GM21360 (cell line): ENCODE data around the gene LPP.

Experiments
- ATAC-seq: cut with Tn5 transposase; IDR thresholded peaks from one replicate; pipeline ENCODE4 v1.9.1; 2021; ENCODE audit warnings: mild to moderate bottlenecking, moderate library complexity; ENCODE audit not compliant: unreplicated experiment

Gene LPP

GRCh38 chr3:188270423-188270972 lies 116.5 kb downstream of the LPP start:
- ATAC-seq, result no peak

DNA sequence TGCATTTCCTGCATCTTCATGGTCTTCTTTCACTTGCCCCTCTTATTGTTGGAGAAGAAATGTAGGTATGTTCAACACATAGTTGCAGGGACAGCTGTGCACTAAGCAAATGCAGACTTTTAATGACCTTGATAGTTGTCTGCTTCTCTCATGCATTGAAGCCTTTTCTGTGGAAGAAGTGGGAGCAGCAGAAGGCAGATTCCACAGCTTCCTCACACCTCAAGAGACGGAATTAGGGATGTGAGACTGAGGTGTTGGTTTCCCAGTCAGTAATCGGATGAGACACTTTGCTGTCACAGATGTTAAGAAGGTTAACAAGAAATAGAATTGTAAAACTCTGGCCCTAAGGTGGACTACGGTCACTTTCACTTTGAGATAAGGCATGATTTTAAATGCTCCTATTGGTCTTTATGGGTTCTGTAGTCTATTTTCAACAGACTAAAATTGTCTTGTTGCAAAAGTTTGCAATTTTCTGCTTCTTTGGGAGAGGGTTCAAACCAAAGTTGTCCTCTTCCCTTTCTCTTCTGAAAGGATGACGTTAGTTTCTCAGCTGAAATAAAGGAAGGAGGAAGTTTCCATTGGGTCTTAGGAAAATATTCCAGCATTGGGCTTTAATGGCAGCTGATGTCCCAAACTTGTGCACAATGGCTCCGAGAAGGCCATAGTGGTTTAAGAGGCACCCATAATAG lies 117.4 kb downstream of the LPP start:
- no peak for ATAC-seq

- no peak for ATAC-seq
Measured at GRCh38 chr3:188272481-188273372, 118.8 kb downstream of the LPP start.

DNA sequence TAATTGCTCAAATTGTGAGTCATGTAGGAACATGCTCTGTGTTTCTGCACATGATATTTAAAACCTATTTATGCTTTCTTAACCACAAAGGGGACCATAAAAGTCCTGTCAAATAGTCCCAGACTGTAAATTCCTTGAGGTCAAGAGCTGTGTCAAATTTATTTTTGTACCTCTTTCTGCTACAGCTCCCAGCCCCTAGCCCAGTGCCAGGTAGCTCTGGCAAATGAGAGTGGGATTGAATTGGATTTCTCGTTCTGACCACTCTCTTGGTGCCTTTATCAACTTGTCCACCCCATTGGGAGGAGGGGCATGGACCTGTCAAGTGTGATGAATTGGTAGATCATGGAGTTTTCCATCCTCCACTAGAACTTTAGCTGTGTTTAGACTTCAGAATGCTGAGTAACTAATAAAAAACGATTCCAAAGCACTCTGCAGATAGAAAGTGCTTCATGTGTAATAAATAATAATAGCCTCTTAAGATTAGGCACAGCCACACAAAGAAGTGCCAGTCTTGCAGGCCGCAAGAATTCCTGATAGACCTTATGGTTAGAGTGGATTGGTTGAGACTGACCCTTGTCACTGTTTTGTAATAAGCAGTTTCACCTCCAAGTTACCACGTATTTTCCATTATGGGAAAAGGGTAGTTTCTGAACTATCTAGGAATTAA lies 120.4 kb downstream of the LPP start:
- ATAC-seq, result no peak

GRCh38 chr3:188276375-188276774 lies 122.4 kb downstream of the LPP start:
- ATAC-seq, result no peak

DNA sequence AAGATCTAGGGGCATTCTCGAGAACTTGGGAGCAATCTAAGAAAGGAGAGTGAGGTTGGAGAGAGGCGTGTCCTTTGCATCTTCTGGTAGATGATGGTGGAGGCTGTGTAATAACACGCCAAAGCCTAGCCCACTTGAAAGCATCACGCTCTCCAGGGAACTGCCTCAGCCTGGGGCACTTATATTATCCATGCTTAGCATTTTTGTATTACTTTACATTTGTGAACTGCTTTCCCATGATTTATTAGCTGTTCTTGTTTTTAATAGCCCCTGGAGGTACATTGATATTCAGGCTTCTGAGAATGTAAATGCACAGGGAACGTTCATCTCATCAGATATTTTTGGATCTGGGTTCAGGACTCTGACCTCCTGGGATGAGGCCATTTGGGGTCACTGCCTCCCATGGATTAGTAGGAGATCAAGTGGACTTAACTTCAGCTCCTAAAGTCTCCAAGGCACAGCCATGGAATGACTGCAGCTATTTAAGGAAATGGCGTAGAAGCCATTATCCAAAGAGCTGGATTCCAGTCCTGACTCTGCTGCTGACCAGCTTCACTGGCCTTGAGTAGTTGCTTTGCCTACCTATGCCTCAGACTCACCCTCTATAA lies 124.9 kb downstream of the LPP start:
- no peak for ATAC-seq

DNA sequence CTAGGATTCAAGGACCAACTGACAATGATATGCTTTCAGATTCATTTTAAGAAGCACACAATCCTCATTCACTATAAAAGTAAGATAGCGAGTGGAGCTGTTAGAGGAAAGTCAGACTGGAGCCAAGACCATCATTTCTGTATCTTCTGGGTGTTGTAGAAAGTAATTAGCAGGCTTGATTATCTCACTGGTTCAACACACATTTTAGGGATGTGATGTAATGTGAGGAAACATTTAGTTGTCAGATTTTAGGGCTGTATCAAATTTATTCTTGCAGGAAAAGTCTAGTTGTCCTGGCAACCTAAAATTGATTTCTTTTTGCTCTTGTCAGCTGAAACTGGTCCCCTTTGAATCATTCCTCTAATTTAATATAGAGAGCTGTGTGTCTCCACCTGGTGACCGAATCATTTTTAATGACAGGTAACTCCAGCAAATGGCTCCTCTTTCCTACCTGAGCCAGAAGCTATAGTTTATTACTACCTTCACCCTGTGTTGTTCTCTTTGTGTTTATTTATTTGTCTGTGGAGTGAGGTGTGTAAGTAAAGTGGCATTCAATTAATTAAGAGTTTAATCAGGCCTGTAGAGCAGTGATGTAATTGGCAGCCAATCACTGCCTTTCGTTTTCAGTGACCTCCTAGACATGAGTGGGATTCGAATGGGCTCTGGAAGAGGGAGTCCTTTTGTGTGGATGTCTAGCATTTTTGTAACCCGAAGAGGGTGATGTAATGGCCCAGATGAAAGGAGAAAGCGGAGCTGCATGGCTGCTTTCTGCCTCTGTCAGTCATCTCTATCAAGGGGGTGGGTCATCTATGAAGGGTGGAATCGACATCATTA lies 125.8 kb downstream of the LPP start:
- ATAC-seq, result no peak

- no peak for ATAC-seq
Measured at GRCh38 chr3:188280627-188281026, 126.7 kb downstream of the LPP start.

- ATAC-seq, result no peak
Measured at GRCh38 chr3:188282871-188283270, 128.9 kb downstream of the LPP start.

GRCh38 chr3:188283347-188283746 lies 129.4 kb downstream of the LPP start:
- ATAC-seq, result no peak

- ATAC-seq, result no peak
Measured at GRCh38 chr3:188284455-188285212, 130.7 kb downstream of the LPP start.

GRCh38 chr3:188286087-188286513 lies 132.1 kb downstream of the LPP start:
- no peak for ATAC-seq

DNA sequence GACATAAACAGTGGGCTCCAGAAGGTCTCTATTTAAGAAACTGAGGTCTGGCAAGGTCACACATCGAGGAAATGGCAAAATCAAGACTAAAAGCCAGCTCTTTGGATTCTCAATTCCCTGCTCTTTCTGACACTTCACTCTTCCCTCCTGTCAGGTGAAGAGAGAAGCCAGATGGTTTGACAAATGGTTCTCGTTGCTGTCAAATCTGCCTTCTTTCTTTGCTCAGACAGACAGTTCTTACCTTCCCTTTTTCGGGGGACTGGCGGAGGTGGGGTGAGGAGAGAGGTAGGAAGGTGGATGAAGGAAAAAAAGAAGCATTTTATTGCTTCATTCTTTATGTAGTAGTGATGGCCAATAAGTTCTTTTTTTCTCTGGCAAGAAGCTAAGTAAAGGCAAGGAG lies 133.4 kb downstream of the LPP start:
- no peak for ATAC-seq

DNA sequence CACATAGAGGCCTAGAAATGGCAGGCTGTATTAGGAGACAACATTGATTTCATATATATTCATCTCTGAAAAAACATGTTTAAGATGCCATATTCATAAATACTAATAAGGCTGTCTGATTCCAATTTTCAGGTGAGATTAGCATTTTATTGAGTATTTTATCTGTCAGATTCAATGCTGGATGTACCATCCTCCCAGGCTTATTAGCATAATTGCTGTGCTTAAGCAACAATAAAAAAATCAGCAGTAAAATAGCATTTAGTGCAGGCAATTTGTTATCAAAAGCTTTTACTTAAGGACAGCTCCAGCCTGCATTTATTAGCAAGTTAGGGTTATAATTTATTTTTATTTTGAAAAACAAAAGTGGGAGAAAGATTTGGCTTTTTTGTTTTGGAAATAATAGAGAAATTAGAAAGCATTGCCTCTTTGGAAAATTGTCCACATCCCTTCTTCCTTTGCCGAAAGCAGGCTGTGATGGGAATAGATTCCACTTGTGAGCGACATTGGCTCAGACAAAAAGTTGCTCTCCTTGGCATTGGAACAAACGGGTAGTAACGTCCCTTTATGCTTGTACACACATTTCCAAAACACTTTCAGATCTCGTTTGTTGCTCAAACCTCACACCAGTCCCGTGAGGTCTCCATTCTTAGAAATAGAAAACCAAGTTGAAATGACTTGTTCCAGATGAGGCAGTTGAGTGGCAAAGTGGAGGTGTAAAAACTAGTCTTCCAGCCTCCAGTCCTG lies 134.0 kb downstream of the LPP start:
- ATAC-seq, result no peak

DNA sequence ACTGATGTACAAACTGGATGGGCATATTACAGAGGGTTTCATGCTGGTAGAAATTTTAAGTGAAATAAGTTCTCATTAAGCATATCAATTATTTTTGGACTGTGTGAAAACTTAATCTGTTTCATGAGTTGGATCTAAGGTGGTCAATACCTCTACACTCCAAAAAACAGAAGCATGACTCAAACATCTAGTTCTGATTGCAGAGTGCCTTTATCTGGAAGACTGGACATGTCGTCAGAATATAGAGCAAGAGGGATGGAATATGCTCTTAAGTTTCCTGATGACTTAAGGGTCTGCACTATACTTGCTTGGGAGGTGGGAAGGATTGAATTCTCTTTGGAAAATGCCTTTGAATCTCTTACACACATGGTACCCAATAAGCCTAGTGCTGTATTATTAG lies 138.3 kb downstream of the LPP start:
- no peak for ATAC-seq

DNA sequence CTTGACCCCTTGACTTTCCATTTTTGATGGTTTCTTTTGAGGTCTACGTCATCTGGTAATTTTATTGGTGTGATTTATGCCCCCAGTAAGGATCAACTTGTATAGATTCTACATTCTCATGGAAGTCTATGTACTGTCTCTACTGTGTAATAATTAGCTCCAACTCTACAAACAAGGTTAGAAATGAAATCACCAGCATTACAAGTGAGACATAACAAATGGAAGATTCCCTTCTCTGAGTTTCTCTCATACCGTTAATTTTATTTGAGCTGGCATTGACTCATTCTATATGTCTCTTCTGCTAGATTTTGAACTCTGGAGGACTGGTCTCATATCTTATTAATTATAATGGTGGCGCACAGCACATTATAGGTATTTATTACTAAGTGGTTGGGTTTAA lies 138.9 kb downstream of the LPP start:
- ATAC-seq, result no peak

DNA sequence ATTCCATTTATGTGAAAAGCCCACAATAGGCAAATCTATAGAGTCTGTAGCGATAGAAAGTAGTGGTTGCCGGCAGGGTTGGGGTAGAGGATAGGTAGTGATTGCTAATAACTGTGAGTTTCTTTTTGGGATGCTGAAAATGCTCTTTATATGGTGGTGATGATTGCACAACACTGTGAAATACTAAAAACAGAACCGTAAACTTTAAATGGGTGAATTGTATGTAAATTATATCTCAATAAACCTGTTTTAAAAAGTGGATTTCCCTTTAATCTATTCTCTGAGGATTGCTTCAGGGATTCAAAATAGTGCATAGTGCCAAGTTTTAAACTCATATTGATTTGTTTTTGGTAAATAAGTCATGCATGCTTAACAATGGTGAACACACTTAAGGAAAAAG lies 140.2 kb downstream of the LPP start:
- ATAC-seq, result no peak

- no peak for ATAC-seq
Measured at GRCh38 chr3:188294823-188295487, 141.0 kb downstream of the LPP start.
